Stromal cell of bone marrow (primary cell): Measurements from ENCODE around the gene SDC1.
"Not testable (repeated sequence)": the region's sequence is repeated elsewhere in the genome, so short reads cannot be mapped to it uniquely, and the experiment has no call there.

Experiments
- DNase-seq: peaks from one replicate; pipeline ENCODE4 v3.0.0-alpha.2; 2012; ENCODE audit warnings: low read depth

The SDC1 gene

DNA sequence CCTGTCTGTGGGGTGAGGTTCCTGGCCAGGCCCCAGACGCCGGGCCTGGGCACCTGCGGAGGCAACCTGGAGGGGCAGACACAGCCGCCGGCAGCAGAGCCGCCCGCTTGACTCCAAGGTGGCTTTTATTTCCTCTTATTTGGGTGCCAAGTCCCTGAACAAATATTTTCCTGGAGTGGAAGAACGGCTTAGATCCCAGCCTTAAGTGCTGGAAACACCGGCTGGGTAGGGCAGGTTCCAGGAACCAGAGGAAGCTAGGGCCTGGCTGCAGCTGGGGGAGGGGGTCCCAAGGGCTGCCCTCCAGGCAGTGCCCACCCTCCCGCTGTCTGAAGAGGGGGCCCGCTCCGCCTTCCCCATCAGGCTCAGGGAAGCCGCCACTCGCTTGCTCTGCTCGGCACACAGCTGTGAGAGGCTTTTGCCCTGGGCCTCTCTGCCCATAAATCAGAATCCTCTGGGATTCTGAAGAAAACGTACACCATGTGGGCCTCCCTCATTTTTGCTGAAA lies 28.2 kb downstream of the SDC1 start:
- no peak for DNase-seq

GRCh38 chr2:20196053-20196656 lies 28.8 kb downstream of the SDC1 start:
- DNase-seq: no peak

- DNase-seq: no peak
Measured at GRCh38 chr2:20195431-20196033, 29.4 kb downstream of the SDC1 start.

DNA sequence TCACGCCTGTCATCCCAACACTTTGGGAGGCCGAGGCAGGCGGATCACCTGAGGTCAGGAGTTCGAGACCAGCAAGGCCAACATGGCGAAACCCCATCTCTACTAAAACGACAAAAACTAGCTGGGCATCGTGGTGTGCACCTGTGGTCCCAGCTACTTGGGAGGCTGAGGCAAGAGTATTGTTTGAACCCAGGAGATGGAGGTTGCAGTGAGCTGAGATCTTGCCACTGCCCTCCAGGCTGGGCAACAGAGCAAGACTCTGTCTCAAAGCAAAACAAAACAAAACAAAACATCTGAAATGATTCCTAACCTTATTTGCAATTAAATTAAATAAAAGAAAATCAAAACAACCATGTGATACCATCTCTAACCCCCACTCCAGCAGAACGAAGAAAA lies 29.9 kb downstream of the SDC1 start:
- not testable (repeated sequence) for DNase-seq

DNA sequence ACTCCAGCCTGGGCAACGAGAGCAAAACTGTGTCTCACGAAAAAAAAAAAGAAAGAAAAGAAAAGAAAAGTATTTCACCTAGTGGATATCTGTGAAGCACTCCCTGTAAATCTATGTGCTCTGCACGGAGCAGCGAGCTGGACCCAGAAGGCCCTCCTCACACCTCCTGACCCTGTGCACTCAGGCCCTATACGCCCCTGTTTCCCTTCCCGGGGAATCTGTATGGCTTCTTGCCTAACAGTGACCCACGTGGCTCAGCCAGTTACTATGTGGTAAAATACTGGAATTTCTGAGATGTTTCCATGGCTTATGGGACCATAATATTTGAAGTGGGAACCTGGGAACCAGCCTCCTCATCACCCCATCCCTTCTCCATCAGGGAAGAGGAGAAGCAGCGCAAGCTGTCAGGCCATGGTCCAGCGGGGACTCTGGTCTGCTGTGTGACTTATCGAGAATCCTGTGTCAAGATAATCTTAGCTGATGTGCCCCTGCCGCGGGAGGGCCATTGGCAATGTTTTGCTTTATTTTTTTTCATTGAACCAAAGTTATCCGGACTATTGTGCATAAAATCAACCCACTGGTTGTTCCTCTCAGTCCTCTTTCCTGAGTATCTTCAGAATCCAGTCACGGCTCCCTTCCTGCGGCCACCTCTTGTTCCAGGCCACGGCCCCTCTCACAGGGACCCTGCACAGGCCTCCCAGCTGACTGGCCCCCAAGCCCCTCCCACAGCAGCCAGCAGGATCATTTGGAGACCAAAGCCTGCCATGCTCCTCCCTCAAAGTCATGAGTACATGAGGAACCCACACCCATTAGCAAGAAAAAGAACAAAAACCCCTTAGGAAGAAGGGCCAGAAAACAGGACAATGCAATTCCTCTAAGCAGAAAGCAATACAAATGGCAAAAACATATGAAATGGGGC lies 30.6 kb downstream of the SDC1 start:
- no peak for DNase-seq

DNA sequence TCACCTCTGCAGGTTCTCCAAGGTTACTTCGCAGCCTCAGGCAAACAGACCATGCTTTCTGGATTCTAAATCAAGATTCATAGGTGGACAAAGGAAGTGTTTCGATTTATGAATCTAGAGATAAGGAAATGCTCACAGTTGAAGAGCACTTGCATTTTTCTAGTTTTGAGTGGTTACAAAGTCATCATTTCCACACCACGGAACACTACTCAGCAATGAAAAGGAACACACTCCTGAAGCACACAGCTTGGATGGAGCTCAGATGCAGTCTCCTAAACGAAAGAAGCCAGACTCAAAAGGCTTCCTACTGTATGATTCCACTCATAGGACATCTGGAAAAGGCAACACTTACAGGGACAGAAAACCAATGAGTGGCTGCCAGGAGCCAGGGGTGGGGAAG lies 31.7 kb downstream of the SDC1 start:
- DNase-seq: no peak

GRCh38 chr2:20192781-20193180 lies 32.1 kb downstream of the SDC1 start:
- no peak for DNase-seq

GRCh38 chr2:20191714-20192569 lies 33.0 kb downstream of the SDC1 start:
- no peak for DNase-seq

GRCh38 chr2:20190876-20191713 lies 33.8 kb downstream of the SDC1 start:
- DNase-seq: no peak

GRCh38 chr2:20190170-20190569 lies 34.8 kb downstream of the SDC1 start:
- no peak for DNase-seq

DNA sequence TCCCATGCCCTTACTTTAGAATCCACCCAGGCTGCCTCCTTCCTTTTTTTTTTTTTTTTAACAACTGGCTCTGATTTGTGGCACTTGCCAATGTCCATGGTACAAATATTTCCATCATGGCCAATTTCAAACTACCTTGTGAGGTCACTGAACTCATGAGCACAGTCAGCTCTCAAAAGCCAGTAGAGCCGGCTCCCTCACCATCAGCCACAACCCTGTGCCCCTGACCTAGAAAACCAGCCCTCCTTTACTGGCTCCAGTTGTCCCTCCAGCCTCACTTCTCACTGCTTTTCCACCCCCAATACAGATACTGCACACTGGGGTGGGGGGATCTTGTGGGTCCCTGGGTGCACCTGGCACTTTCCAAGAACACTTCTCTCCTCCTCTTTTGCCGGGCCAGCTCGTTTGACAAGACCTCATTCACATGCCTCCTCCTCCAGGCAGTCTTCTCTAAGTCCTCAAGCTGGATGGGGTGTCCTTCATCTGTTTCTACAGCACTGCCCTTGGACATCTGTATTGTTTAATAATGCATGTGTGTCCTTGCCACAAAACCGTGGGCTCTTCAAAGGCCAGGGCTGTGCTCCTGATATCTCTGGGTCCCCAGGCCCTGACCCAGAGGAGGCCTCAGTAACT lies 35.5 kb downstream of the SDC1 start:
- no peak for DNase-seq

GRCh38 chr2:20188851-20189250 lies 36.1 kb downstream of the SDC1 start:
- DNase-seq: no peak

DNA sequence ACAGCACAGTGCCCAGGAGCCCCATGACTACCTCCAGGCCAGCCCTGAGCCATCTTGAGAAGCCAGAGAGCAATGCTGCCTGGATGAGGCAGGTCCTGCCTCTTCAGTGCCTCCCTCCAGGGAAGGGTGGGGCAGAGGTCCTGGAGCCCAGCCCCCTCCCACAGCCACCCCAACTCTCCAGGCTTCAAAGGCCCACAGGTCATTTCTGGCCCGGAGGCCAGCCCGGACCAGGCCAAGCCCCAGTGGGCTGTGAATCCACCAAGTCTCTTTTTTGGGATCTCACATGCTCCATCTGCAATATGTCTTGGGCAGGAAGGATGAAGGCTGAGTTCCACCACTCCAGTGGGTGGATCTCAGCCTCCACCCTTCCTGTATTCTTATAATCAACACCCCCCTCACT lies 36.7 kb downstream of the SDC1 start:
- no peak for DNase-seq

DNA sequence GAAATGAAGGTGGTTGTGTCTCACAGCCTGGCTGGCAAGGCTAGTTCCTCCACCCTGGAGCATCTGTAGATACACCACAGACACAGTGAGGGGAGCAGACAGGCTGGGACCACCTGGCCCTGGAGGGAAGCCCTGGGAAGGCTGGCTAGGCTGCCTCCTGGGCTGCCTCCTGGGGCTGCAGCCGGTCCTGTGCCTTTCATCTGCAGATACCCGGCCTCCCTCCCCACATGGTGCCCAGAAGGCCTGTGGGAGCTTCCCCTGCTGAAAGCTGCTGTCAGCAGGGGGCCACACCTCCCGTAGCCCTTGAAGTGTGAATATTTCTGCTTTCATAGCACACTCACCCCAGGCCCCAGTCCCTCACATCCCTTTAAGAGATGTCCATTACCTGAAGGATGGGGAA lies 37.6 kb downstream of the SDC1 start:
- no peak for DNase-seq

- no peak for DNase-seq
Measured at GRCh38 chr2:20186855-20187187, 38.1 kb downstream of the SDC1 start.

GRCh38 chr2:20186078-20186854 lies 38.7 kb downstream of the SDC1 start:
- DNase-seq: no peak

DNA sequence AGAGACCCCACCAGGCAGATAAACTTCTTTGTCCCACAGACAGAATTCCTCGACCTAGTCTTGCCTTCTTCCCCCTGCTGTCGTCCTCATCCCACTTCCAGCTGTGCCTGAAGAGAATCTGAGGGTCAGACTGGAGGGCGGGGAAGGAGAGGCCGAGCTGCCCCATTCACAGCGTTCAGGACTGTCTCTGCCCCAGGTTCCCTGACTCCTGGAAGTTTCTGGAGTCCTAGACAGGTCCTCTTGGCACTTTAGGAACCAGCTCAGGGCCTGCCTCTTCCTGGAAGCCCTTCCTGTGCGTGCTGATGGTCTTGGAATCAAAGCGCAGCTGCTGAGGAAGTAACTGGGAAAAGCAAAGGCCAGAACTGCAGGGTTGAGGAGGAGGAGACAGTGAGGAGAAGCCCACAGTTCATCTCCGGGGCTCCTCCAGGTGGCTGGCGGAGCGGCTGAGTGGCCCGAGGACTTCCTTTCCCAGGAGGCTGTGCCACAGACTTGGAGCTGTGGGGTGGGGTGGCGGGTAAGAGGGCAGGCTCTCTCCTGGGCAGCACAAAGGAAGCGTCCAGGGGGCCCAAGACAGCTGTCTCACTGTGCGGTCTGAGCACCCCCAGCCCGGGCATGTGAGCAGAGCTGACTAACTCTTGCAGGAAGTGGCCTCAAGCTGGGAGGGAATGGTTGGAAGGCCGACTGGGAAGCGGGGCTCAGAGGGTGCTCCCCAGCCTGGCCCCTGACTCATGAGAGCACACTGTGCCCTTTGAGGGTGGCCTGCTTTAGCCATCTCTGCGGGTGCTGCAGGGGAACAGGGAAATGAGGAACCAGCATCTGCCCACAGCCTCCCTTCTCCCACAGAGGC lies 39.5 kb downstream of the SDC1 start:
- no peak for DNase-seq

GRCh38 chr2:20184067-20184938 lies 40.6 kb downstream of the SDC1 start:
- DNase-seq: no peak
